GM21723 (cell line): ENCODE results near the gene PTCD1.
A peak's percentile ranks its signal among the peaks of the same experiment; 100 is the strongest.
"Not testable (repeated sequence)": the region's sequence is repeated elsewhere in the genome, so short reads cannot be mapped to it uniquely, and the experiment has no call there.

Experiments used
- ATAC-seq: cut with Tn5 transposase; IDR thresholded peaks from one replicate; pipeline ENCODE4 v1.9.1; 2021; ENCODE audit warnings: mild to moderate bottlenecking, moderate library complexity; ENCODE audit not compliant: unreplicated experiment

The PTCD1 gene

DNA sequence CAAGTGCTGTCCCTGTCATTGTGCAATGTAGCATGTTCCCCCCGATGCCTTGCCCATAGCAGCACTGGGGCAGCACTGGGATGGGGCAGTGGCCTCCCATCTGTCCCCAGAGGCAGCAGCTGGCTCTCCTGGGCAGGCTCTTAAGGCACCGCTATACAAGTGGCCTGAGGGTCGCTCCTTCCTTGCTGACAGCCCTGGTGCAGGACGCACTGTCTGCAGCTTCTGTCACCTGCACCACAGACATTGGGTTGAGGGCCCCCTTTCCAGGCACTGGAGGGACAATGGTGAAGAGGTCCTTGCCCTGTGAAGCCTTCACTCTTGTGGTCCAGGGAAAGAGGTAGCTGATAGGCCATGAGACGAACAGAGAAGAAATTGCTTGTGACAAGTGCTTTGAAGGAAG is 10.7 kb upstream of the PTCD1 start:
- no peak for ATAC-seq

DNA sequence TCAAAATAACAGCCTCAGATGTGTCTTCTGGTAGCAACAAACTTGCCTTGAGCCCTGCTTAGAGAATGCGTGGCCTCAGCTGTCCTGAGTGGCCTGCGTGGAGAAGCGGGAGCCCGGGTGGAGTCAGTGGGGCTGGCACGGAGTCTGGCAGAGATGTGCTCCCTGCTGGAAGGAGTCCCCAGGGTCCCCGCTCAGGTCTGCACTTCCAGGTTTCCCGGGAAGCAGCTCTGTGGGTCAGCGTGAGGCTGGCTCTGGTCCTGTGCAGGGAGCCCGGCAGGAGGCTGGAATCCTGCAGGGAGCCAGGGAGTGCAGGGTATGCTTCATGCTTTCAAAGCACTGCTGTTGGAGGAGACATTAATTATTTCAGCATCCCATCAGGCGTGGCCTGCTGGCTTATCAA is 10.3 kb upstream of the PTCD1 start:
- ATAC-seq = no peak

DNA sequence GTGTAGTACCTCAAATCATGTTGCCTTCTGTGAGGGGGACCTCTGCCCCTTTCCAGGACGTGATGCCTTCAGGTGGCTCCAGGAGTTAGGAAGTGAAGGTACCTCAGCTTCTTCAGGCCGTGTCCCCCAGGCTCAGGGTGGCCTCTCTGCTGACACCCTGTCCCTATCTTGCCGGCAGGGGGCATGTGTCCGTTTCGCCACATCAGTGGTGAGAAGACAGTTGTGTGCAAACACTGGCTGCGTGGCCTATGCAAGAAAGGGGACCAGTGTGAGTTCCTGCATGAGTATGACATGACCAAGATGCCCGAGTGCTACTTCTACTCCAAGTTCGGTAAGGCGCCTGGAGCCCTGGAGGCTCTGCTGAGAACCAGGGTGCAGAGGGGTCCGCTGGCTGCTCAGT is 9.3 kb upstream of the PTCD1 start:
- no peak for ATAC-seq

- ATAC-seq = no peak
These were observed 7.5 kb upstream of the PTCD1 start for GRCh38 chr7:99446096-99446495.

DNA sequence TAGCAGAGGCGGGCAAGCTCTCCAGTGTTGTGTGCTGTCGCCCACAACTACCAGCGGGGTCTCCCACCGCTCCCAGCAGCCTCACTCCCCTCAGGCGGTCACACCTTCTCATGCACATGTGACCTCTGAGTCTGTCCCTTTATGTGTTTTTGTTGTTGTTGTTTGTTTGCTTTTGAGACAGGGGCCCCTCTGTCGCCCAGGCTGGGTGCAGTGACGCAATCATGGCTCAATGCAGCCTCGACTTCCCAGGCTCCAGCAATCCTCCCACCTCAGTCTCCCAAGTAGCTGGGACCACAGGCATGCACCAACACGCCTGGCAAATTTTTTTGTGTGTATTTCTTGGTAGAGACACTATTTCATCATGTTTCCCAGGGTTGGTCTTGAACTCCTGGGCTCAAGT is 1.6 kb upstream of the PTCD1 start:
- ATAC-seq = no peak

- ATAC-seq = peak; percentile 10
These were observed 539 bp downstream of the PTCD1 start for GRCh38 chr7:99437946-99438572.

DNA sequence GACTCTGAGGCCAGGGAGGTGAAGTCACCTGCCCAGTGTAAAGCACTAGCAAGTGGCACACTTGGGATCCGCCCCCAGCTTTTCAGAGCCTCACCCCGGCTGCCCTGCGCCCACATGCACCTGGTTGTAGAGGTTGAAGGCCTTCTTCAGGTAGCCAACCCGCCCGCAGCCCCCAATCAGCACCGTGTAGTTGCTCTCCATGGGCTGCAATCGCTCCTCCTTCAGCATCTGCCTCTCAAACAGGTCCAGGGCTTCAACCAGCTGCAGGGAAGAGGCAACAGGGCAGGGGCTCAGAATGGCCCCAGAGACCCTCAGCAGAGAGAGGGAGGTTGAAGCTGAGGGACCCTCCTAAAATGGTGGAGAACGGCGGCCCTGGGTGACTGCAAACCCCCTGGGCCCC is 5.4 kb downstream of the PTCD1 start:
- no peak for ATAC-seq

GRCh38 chr7:99431756-99432540 is 6.7 kb downstream of the PTCD1 start:
- ATAC-seq = not testable (repeated sequence)

DNA sequence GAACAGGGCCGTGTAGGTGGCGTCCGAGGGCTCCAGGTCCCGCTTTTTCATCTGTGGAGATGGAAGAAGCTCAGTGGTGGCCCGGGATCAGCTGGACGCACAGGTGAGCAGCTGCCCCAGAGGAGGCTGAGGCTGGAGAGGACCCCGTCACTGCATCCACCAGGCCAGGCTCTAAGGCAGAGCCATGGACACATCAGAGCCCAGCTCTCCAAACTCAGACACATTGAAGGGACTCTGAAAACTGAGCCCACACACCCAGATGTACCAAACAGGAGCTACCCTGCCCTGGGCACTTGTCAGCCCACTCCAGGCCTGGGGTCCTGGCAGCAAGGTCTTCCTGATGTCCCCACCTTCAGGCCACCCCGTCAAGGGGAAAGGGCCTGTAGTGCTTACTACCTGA is 8.8 kb downstream of the PTCD1 start:
- no peak for ATAC-seq

- ATAC-seq = no peak
These were observed 9.5 kb downstream of the PTCD1 start for GRCh38 chr7:99428972-99429566.

- ATAC-seq = no peak
These were observed 13.5 kb downstream of the PTCD1 start for GRCh38 chr7:99424932-99425730.

- ATAC-seq = no peak
These were observed 16.0 kb downstream of the PTCD1 start for GRCh38 chr7:99422625-99423024.

DNA sequence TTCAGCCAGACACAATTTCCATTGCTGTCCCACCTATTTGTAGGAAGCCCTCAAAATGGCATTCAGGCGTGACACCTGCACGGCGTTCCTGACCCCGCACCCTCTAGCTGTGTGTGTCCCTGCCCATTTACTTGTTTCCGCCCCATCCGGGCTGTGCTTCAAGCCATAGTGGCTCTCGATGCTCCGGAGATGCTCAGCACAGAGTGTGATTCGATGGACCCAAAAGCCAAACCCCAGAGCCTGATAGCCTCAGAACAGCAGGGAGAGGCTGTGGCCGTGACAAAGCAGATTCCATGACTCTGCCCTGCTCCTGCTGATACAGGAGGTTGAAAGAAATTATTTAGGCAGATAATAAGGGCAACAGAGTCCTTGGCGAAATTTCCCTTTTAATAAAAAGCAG is 16.4 kb downstream of the PTCD1 start:
- ATAC-seq = no peak

- ATAC-seq = no peak
These were observed 17.6 kb downstream of the PTCD1 start for GRCh38 chr7:99420986-99421385.

GRCh38 chr7:99420213-99420612 is 18.4 kb downstream of the PTCD1 start:
- ATAC-seq = no peak

- ATAC-seq = no peak
These were observed 19.1 kb downstream of the PTCD1 start for GRCh38 chr7:99419323-99420021.

DNA sequence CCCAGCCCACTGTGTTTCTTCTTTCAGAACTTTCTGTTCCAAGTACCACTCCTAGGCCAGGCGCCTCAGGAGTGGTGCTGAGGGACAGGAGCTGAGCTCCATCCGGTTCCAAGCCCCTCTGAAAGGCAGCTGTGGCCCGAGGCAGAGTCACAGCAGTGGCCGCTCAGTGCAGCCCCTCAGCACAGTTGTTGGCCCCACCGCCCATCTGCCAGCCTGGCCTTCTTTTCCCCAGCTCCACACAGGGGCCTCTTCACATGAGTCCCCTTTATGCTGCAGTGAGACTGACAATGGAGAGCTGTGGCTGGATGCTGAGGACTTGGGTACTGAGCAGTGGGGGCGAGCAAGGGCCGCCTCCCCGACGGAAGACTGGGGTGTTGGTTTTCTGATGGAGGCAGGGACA is 20.3 kb downstream of the PTCD1 start:
- no peak for ATAC-seq

DNA sequence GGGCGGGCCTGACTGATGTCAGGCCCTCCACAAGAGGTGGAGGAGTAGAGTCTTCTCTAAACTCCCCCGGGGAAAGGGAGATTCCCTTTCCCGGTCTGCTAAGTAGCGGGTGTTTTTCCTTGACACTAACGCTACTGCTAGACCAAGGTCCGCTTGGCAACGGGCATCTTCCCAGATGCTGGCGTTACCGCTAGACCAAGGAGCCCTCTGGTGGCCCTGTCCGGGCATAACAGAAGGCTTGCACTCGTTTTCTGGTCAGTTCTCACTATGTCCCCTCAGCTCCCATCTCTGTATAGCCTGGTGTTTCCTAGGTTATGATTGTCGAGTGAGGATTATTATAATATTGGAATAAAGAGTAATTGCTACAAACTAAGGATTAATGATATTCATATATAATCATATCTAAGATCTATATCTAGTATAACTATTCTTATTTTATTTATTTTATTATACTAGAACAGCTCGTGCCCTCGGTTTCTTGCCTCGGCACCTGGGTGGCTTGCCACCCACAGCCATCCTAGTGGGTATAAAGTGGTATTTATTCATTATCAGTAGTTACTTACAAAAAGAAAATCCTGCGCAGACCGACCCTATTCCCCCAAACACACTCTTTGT is 23.0 kb downstream of the PTCD1 start:
- ATAC-seq = not testable (repeated sequence)

- no peak for ATAC-seq
These were observed 28.0 kb downstream of the PTCD1 start for GRCh38 chr7:99410635-99411034.

DNA sequence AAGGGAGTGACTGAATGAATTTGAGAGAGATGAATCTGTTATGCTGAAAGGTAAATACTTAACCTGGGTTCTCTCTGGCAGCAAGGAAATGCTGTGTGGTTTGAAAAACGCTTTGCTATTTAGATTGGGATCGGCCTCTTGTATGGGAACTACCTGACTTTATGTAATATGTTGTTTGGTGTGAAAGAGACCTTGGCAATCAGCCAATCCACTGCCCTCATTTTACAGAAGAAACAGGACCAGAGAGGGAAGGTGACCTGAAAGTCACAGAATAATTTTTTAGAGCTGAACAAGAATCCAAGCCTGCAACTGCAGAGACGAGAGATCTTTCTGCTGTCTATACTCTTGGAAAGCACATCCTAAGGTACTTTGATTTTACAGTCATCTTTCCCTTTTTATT is 28.8 kb downstream of the PTCD1 start:
- no peak for ATAC-seq
